ENCODE measurements around the gene GRM7.

- TF ChIP-seq CTCF (IDR thresholded peaks at IDR 0.05; ENCODE audit: low read length) (no peak), EZH2phosphoT487 (IDR thresholded peaks at IDR 0.05; ENCODE audit: low read length) (no peak), EZH2 (optimal IDR thresholded peaks at IDR 0.05; ENCODE audit: low read depth, low read length) (no peak)
Measured at GRCh38 chr3:7650466-7650865, 789.6 kb downstream of the GRM7 start.
